ENCODE measurements around the gene WDFY2.

DNA sequence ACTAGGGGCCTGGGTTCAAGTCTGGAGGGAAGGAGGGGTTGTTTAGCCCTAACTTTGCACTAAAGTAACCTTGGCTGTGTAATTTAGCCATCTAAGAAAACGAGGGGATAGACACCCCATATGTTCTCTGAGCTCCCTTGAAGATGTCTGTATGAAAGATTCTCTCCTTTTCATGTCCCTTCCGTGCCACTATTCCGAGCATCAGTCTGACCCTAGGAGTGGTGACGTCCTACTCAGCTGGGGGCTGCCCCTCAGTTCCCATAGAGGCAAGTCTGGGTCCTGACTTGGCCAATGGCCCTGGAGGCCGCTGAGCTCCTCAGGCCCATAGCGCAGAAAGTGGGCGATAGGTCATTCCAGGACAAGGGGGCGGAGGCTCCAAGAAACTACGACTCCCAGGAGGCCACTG, 790 bp upstream of the WDFY2 start:
- no peak for TF ChIP-seq GATA2 (IDR thresholded peaks at IDR 0.05; ENCODE audit: low read depth, low read length)
- no peak for TF ChIP-seq GATA3 (IDR thresholded peaks at IDR 0.05; ENCODE audit: low read depth, low read length)

Data from SH-SY5Y (cell line).